Activated CD4-positive, alpha-beta T cell treated with anti-CD3 and anti-CD28 coated beads, Interleukin-2, amount 10 ng/mL, durations not matched to agents 24 days and 14 days (primary cell): ENCODE results near the gene TLCD4. TPM values are rescaled to one million over a fixed set of nuclear protein-coding genes. Genes with fewer than 3 reads are reported as not detected.
A peak's percentile ranks its signal among the peaks of the same experiment; 100 is the strongest.

Experiments used
- DNase-seq: peaks from one replicate; pipeline ENCODE4 v3.0.0; 2022
- H3K27ac Mint-ChIP-seq: one replicate; pipeline ENCODE4 v1.8.0; 2022; ENCODE audit warnings: mild to moderate bottlenecking, mixed read lengths
- H3K27me3 Mint-ChIP-seq: one replicate; pipeline ENCODE4 v1.8.0; 2022; ENCODE audit warnings: mixed read lengths
- H3K36me3 Mint-ChIP-seq: one replicate; pipeline ENCODE4 v1.8.0; 2022; ENCODE audit warnings: low read depth, mild to moderate bottlenecking, mixed read lengths
- H3K4me1 Mint-ChIP-seq: one replicate; pipeline ENCODE4 v1.8.0; 2021; ENCODE audit warnings: mixed read lengths
- H3K4me3 Mint-ChIP-seq: one replicate; pipeline ENCODE4 v1.8.0; 2022; ENCODE audit warnings: mild to moderate bottlenecking, moderate library complexity, mixed read lengths
- H3K9me3 Mint-ChIP-seq: one replicate; pipeline ENCODE4 v1.8.0; 2021; ENCODE audit warnings: mixed read lengths
- intact Hi-C: fragments of 100-400 bp; cut with micrococcal nuclease; formaldehyde crosslinking; loops from one replicate; pipeline ENCODE4 v1.15.1; 2023
- total RNA-seq: library from RNA; stranded (reverse); gene quantifications from 2 replicates; pipeline ENCODE4 v1.2.3, GENCODE V29; 2022

TLCD4 gene
- total RNA-seq, 1 donor from 2014 or later: not detected

GRCh38 chr1:95115708-95116137, 1.4 kb upstream of the TLCD4 start:
- Mint-ChIP-seq H3K9me3 (no peaks in the 10 kb centered on the region), H3K27me3 (peaks cover 55% of the 10 kb centered on the region)

GRCh38 chr1:95116580-95117206, 462 bp upstream of the TLCD4 start:
- H3K27ac Mint-ChIP-seq: no peak overlapping the region
- H3K36me3 Mint-ChIP-seq: no peaks in the 10 kb centered on the region
- H3K27me3 Mint-ChIP-seq: peaks cover 58% of the 10 kb centered on the region
- peaks cover 7% of the 10 kb centered on the region for H3K4me1 Mint-ChIP-seq
- H3K9me3 Mint-ChIP-seq: no peaks in the 10 kb centered on the region
- peak overlapping the region; percentile 81 for H3K4me3 Mint-ChIP-seq
- peak; percentile 77 for DNase-seq
- intact Hi-C loops: loop anchor here (2.0 kb wide), 1 partner anchor 118 kb away; the partner anchor contains the start of gene RWDD3

More at GRCh38 chr1:95115708-95116137, 1.4 kb upstream of the TLCD4 start:
- DNase-seq: no peak
- intact Hi-C loops: loop anchor here (2.0 kb wide), 1 partner anchor 119 kb away; the partner anchor contains the start of gene RWDD3
- no peak overlapping the region for H3K4me3 Mint-ChIP-seq
- no peaks in the 10 kb centered on the region for H3K36me3 Mint-ChIP-seq
- peaks cover 7% of the 10 kb centered on the region for H3K4me1 Mint-ChIP-seq
- no peak overlapping the region for H3K27ac Mint-ChIP-seq

DNA sequence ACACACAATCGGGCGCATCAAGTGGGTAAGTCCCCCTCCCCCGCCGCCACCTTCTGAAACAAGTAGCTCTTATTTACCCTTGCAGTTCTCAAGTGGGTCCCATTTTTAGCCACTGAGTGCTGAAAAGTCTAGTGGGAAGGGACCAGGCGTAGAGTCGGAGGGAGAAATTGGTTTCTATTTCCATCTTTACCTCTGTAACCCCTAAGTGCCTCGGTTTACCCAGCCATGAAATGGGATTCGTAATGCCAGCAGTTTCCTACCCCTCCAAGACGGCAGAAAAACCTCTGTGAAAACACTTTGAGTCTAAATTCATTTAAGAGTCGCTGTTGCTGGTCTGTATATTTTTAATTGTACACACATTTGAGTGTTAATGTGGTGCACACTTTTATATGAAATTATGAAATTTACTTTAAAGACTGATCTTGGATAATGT, 928 bp downstream of the TLCD4 start:
- peaks cover 56% of the 10 kb centered on the region for H3K27me3 Mint-ChIP-seq
- intact Hi-C loops: no loop called here
- H3K27ac Mint-ChIP-seq: no peak overlapping the region
- H3K4me3 Mint-ChIP-seq: peak overlapping the region; percentile 77
- DNase-seq: no peak
- H3K4me1 Mint-ChIP-seq: peaks cover 7% of the 10 kb centered on the region
- H3K9me3 Mint-ChIP-seq: no peaks in the 10 kb centered on the region
- H3K36me3 Mint-ChIP-seq: no peaks in the 10 kb centered on the region

GRCh38 chr1:95118710-95119109, 1.6 kb downstream of the TLCD4 start:
- Mint-ChIP-seq H3K9me3 (no peaks in the 10 kb centered on the region), H3K27me3 (peaks cover 55% of the 10 kb centered on the region), H3K4me1 (peaks cover 7% of the 10 kb centered on the region), H3K27ac (no peak overlapping the region), H3K4me3 (peak overlapping the region; percentile 32), H3K36me3 (no peaks in the 10 kb centered on the region)
- intact Hi-C loops: no loop called here
- no peak for DNase-seq

DNA sequence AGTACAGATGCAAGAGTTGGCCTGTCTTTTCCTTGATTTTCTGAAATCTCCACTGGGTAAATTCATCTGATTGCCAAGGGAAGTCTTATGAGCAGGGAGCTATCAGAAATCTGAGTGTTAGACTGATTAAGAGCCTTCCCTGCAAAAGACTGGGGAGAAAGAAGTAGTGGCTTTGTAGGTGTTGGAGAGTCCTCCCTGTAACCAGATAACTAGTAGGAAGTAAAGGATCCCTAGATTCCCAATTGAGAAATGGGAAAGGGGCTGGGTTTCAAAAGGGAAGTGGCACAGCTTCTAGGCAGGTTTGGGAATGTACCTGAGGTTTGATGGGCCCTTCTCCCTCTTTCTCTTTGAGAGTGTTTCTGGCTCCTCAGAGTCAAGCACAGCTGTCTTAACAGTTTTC, 2.1 kb downstream of the TLCD4 start:
- H3K27me3 Mint-ChIP-seq: peaks cover 57% of the 10 kb centered on the region
- H3K4me3 Mint-ChIP-seq: no peak overlapping the region
- no peaks in the 10 kb centered on the region for H3K9me3 Mint-ChIP-seq

DNA sequence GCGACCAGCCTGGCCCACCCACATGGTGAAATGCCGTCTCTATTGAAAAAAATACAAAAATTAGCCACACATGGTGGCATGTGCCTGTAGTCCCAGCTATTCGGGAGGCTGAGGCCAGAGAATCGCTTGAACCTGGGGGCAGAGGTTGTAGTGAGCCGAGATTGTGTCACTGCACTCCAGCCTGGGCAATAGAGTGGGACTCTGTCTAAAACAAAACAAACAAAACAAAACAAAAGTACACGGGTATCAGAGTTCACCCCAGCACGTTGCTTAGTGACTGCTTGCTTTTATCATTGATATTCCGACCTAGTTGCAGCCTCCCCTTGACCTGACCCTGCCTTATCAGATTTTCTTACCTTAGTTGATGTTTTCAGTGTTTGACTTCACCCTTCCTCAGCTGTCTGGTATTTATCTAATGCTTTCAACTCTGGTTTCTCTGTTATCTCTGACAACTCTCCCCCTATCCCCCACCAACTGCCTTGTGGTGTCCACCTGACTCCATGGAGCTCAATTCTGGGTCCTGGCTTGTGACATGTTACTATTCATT, 5.1 kb downstream of the TLCD4 start:
- Mint-ChIP-seq H3K4me3 (no peak overlapping the region), H3K4me1 (peaks cover 4% of the 10 kb centered on the region), H3K27ac (no peak overlapping the region)

More for the DNA sequence above, 2.1 kb downstream of the TLCD4 start:
- intact Hi-C loops: no loop called here
- Mint-ChIP-seq H3K27ac (no peak overlapping the region), H3K36me3 (no peaks in the 10 kb centered on the region), H3K4me1 (peaks cover 7% of the 10 kb centered on the region)
- no peak for DNase-seq

GRCh38 chr1:95124342-95124741, 7.2 kb downstream of the TLCD4 start:
- Mint-ChIP-seq H3K4me3 (no peak overlapping the region), H3K27me3 (peaks cover 29% of the 10 kb centered on the region), H3K36me3 (no peaks in the 10 kb centered on the region), H3K4me1 (no peaks in the 10 kb centered on the region), H3K9me3 (no peaks in the 10 kb centered on the region), H3K27ac (no peak overlapping the region)
- DNase-seq: no peak
- intact Hi-C loops: no loop called here

More for the DNA sequence above, 5.1 kb downstream of the TLCD4 start:
- Mint-ChIP-seq H3K36me3 (no peaks in the 10 kb centered on the region), H3K9me3 (no peaks in the 10 kb centered on the region), H3K27me3 (peaks cover 45% of the 10 kb centered on the region)
- no peak for DNase-seq
- intact Hi-C loops: no loop called here

DNA sequence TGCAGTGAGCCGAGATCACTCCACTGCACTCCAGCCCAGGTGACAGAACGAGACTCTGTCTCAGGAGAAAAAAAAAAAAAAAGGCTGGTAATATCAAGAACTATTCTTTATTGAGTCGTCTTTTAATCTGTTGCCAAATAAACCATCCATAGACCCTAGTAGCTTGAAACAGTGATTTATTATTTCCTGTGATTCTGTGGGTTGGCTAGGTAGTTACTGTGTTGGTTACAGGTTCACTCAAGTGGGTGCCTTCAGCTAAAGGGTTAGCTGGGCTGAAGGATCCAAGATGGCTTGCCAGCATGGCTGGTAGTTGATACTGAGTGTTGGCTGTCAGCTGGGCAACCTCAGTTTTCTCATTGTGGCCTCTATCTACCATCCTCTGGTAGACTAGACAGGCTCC, 9.2 kb downstream of the TLCD4 start:
- H3K27me3 Mint-ChIP-seq: peaks cover 11% of the 10 kb centered on the region

GRCh38 chr1:95126846-95127245, 9.7 kb downstream of the TLCD4 start:
- DNase-seq: no peak
- Mint-ChIP-seq H3K27me3 (peaks cover 11% of the 10 kb centered on the region), H3K27ac (no peak overlapping the region), H3K4me3 (no peak overlapping the region), H3K36me3 (no peaks in the 10 kb centered on the region), H3K4me1 (no peaks in the 10 kb centered on the region), H3K9me3 (no peaks in the 10 kb centered on the region)
- intact Hi-C loops: no loop called here

More for the DNA sequence above, 9.2 kb downstream of the TLCD4 start:
- intact Hi-C loops: no loop called here
- Mint-ChIP-seq H3K27ac (no peak overlapping the region), H3K9me3 (no peaks in the 10 kb centered on the region), H3K4me3 (no peak overlapping the region), H3K36me3 (no peaks in the 10 kb centered on the region), H3K4me1 (no peaks in the 10 kb centered on the region)
- DNase-seq: no peak

DNA sequence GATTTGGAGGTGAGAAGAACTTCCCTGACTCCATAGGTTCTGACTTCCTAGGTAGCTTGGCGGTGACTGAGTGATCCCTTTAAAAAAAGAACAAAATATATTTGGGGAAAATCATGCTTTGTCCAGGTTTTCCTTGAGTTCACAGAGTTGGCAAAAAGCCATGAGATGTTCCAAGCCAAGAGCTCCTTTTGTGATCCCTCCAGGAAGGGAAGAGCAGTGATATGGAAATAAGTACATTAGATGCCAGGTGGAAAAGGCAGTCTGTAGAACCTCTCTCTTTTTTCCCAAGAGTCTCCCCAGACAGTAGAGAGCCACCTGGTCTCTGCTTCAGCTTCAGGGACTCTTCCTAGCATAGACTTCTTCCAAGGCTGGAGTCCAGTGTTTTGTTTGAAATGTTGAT, 10.2 kb downstream of the TLCD4 start:
- no peak overlapping the region for H3K27ac Mint-ChIP-seq
- peaks cover 10% of the 10 kb centered on the region for H3K27me3 Mint-ChIP-seq
- H3K4me3 Mint-ChIP-seq: no peak overlapping the region
- DNase-seq: no peak
- H3K4me1 Mint-ChIP-seq: no peaks in the 10 kb centered on the region
- H3K36me3 Mint-ChIP-seq: no peaks in the 10 kb centered on the region
- H3K9me3 Mint-ChIP-seq: no peaks in the 10 kb centered on the region
- intact Hi-C loops: no loop called here

DNA sequence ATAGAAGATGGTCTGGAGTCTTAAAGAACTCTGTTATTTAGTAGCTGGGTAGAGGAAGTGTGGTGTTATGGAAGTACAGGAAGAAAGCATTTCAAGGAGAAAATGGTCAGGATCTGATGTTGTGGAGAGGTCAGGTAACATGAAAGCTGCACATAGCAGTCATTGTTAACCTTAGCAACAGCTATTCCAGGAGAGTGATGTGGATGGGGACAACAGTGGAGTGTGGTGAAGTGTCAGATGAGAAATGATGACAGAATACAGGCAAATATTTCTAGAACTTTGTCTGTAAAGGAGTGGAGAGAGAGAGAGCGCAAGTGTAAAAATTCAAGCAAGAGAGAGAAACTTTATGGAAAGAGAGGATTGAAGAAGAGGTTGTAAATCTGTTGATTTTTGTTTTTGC, 15.6 kb downstream of the TLCD4 start:
- intact Hi-C loops: no loop called here
- no peaks in the 10 kb centered on the region for H3K4me1 Mint-ChIP-seq
- no peak for DNase-seq

DNA sequence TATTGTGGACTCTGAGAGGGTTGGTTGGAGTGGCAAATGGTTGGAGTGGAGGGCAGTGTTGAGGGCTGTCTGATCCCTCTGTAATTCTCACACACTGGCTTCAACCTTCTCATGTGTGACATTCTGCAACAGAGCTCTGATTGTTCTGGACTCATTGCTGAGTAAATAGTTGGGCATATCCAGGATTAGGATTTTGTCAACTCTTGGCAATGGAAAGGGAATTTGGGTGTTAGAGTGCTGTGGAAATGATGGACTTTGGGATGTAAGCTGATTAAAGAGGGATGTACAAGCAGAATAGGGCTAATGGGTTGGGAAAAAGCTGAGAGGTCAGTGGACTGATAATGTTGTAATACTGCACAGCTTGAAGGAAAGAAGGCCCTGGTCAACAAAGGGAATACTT, 16.5 kb downstream of the TLCD4 start:
- no peak for DNase-seq
- H3K27ac Mint-ChIP-seq: no peak overlapping the region
- H3K27me3 Mint-ChIP-seq: peaks cover 2% of the 10 kb centered on the region
- H3K36me3 Mint-ChIP-seq: no peaks in the 10 kb centered on the region
- intact Hi-C loops: no loop called here
- H3K4me3 Mint-ChIP-seq: no peak overlapping the region
- no peaks in the 10 kb centered on the region for H3K9me3 Mint-ChIP-seq
- H3K4me1 Mint-ChIP-seq: no peaks in the 10 kb centered on the region

More for the DNA sequence above, 15.6 kb downstream of the TLCD4 start:
- Mint-ChIP-seq H3K27me3 (peaks cover 2% of the 10 kb centered on the region), H3K4me3 (no peak overlapping the region), H3K27ac (no peak overlapping the region), H3K36me3 (no peaks in the 10 kb centered on the region), H3K9me3 (no peaks in the 10 kb centered on the region)

DNA sequence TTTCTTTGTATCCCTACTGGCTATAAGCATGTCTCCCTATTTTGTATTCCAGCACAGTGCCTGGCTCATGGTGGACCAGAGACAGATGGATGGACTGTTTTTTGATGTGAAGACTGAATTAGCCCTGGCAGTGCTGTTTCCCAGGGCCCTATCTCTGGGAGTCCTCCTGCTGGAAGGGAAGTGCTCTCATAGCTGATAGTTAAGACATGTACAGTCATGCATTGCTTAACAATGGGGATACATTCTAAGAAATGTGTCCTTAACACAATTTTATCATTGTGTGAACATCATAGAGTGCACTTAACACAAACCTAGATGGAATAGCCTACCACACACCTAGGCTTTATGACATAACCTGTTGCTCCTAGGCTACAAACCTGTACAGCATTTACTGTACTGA, 21.1 kb downstream of the TLCD4 start:
- no peaks in the 10 kb centered on the region for H3K9me3 Mint-ChIP-seq
- H3K4me1 Mint-ChIP-seq: no peaks in the 10 kb centered on the region
- no peaks in the 10 kb centered on the region for H3K36me3 Mint-ChIP-seq
- H3K27ac Mint-ChIP-seq: no peak overlapping the region
- DNase-seq: no peak
- peaks cover 2% of the 10 kb centered on the region for H3K27me3 Mint-ChIP-seq
- H3K4me3 Mint-ChIP-seq: no peak overlapping the region
- intact Hi-C loops: no loop called here

DNA sequence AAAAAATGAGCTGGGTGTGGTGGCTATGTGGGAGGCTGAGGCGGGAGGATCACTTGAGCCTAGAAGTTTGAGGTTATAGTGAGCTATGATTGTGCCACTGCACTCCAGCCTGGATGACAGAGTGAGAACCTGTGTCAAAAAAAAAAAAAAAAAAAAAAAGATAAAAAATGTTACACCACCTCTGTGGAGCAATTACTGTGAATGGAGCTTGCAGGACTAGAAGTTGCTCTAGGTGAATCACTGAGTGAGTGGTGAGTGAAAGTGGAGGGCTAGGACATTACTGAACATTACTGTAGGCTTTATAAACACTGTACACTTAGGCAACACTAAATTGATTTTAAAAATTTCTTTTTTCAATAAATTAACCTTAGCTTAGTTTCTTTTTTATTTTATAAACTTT, 21.9 kb downstream of the TLCD4 start:
- Mint-ChIP-seq H3K27ac (no peak overlapping the region), H3K9me3 (no peaks in the 10 kb centered on the region), H3K4me1 (no peaks in the 10 kb centered on the region), H3K27me3 (peaks cover 2% of the 10 kb centered on the region), H3K4me3 (no peak overlapping the region), H3K36me3 (no peaks in the 10 kb centered on the region)
- intact Hi-C loops: no loop called here
- no peak for DNase-seq
